NCI-H2196 treated with DMSO at 0.1 percent for 48 hours (cell line): ENCODE data around the gene F2.
"Not testable (repeated sequence)": the region's sequence is repeated elsewhere in the genome, so short reads cannot be mapped to it uniquely, and the experiment has no call there.

Experiments used
- DNase-seq: peaks from one replicate; lab custom pipeline; 2025; ENCODE audit not compliant: unreplicated experiment; lab: John Stamatoyannopoulos, UW

The F2 gene

DNA sequence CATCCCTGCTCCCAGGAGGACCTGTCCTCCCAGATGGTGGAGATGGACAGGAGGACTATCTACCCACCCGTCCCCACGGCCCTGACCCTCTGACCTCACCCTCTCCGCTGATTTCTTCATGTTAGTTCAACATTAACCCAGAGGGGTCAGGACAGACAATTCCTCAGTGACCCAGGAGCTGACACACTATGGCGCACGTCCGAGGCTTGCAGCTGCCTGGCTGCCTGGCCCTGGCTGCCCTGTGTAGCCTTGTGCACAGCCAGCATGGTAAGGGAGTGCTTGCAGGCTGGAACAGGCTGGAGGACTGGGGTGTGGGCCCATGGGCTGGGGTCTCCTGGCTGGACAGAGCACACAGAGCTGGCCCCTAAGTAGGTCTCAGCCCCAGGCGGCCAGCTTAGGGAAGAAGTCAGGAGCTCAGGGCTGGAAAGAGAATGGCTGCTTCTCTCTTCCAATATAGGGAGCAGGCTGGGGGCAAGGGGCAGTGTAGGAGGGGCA, at the start of gene F2:
Gene F2, plus strand, starts transcription at position 166 of the 495 bp plus-strand sequence. Its CDS starts 23 bp downstream, at position 189.
- no peak for DNase-seq

DNA sequence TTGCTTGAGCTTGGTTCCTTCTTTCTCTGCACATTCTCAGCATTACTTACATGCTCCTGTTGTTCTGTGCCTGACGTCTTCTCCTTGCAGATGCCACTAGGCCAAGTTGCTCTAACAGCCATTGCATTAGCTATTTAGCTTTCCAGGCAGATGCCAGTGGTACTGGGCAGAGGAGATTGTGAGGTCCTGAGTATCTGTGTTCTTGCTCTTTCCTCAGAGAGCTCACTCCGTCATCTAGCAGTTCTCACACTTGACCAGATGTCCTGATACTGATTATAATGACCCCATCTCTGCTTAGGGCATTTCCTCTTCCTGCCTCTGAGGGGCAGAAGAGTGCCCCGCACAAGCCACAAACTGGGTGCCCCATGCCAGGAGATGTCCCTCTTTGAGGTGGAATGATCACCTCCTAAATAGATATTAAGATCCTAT, 49.3 kb upstream of the F2 start:
- DNase-seq: no peak

DNA sequence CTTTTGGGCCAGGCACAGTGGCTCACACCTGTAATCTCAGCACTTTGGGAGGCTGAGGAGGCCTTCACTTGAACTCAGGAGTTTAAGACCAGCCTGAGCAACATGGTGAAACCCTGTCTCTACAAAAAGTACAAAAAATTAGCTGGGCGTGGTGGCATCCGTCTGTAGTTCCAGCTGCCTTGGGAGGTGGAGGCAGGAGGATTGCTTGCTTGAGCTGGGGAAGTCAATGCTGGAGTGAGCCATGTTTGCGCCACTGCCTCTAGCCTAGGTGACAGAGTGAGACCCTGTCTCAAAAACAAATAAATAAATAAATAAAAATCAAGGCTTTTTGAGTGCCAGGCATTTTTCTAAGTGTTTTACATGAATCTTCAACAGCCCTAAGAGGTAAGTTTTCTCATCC, 48.5 kb upstream of the F2 start:
- not testable (repeated sequence) for DNase-seq

DNA sequence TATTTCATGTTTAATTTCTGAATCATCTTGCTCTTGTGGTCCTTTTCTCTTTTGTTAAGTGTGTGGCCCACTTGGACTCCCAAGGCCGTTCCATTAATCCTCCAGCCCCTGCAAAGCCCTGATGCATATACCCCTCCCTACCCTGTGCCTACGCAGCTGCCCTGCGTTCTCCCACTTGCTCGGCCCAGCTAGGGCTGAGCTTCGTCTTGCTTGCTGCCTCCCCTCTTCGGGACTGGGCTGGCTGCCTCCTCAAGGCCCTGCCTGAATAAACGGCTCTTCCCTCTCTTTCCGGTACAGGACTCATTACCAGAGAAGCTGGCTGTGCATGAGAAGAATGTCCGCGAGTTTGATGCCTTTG, 47.1 kb upstream of the F2 start:
- DNase-seq: no peak

DNA sequence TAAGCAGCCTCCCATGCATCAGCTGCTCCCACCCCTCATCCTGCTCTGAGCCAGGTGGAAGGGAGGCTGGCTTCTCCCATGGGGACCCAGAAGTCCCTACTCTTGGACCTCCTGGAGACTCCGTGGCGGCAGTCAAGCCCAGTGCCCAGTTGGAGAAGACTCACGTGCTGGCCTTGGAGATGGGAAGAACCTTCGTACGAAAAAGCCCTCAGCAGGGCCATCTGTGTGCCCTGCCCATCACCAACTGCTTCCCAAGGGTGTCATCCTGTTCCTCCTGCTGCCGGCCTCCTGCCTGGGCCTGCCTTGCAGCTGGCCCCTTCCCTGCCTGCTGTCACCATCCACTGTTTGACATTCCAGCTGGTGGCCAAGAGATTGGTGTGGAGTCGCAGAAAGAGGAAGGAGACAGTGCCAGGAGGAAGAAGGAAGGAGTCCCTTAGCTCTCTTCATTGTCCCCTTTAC, 46.6 kb upstream of the F2 start:
- no peak for DNase-seq

DNA sequence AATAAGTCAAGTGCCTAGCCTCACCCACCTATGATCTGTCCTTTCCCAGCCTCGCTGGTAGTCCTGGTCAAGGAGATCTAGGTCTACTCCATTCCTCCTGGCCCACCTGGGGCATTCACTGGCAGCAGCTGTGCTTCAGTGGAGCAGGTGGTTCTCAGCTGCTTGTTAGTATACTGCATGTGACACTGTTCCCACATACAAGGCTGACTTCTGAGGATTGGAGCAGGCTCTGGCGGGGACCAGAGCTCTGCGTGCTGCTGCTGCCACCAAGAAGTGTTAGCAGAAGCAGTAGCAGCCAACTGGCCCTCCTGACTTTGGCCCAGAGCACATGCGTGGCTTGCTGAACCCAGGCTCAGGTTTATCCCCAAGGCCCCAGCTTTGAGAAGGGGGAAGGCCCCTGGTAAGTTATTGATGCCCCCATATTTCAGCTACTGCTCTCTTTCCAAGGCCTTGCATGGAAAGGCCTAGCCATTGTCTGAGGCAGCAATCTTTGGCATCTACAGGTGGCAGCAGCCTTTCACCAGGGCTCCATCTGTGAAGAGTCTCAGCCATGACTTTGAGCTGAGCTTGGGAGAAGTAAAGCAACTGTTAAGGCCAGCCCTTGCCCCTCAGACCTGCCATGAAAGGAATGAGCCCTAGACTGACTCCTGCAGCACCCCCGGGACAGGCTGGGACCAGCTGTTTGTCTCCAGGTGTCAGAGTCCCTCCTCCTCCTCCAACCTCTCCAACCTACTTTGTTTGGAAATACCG, 45.1 kb upstream of the F2 start:
- no peak for DNase-seq

DNA sequence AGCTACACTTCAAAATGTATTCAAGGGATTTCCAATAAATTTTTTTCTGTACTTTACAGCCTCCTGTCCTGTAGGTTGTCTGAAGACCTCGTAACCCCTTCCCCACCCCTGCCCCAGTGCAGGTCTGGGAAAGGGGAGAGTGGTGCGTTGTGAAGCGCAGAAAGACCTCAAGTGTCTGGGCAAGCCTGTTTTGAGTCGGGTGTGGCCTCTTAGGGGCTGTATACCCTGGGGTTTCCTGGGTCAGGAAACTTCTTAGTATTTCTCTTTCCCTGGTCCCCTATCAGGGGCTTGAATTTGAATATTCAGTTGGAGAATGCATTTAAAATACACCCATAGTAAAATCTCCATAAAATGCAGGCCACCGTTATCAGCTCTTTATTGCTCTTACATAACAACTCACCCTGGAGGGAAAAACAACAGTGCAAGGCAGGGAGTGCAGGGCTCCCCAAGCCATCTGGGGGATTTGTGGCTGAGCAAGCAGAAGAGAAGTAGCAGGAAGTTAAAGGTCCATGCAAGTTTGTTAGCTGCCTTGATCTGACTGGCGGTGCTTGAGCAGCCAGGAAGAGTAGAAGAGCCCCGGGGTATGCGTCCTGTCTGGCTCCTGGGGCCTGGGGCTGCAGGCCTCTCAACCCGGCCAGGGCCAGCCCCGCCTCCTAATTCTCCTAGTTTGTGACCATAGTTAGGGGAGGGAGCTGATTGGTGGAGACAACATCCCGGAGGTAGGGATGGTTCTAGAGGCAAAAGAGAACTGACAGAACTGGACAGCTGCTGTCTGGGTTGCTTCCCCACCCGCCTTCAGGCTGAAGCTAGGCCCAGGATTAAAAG, 44.3 kb upstream of the F2 start:
- DNase-seq: no peak

DNA sequence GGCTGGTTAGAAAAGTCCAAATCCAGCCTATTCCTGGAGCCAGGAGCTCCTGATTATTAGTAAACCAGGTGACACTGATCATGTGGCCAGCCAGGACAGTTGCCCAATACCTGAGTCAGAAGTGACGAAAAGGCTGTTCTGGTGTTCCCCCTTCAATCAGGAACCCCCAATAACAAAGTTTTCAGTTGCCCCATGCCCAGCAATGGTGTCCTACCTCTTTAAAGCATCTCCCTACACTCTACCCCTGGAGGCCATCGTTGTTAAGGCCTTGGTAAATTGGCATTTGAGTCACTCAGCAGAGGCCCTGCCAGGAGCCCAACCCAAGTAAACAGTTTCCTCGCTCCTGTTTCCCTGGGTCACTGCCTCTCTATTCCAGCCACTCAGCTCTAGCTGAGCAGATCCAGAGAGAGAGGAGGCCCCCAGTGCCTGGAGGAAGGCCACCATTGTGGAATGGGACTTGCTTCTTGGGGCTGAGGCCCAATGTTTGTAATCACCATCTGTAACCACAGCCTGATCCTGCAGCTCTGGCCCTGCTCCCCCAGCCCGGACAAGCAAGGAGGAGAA, 43.6 kb upstream of the F2 start:
- no peak for DNase-seq

DNA sequence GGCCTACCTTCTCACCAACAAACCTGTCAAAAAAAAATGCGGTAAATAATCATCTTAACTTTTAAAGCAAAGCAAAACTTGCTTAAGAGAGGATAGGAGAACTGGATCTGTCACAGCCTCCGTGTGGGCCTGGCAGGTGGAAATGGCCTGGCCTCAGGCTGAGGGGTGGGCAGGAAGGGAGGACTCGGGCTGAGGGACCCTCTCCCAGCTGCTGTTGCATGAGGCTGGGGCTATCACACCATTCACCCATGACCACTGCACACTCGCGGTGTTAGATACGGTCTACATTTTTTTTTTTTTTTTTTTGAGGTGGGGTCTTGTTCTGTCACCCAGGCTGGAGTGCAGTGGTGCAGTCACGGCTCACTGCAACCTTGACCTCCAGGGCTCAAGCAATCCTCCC, 43.1 kb upstream of the F2 start:
- no peak for DNase-seq

DNA sequence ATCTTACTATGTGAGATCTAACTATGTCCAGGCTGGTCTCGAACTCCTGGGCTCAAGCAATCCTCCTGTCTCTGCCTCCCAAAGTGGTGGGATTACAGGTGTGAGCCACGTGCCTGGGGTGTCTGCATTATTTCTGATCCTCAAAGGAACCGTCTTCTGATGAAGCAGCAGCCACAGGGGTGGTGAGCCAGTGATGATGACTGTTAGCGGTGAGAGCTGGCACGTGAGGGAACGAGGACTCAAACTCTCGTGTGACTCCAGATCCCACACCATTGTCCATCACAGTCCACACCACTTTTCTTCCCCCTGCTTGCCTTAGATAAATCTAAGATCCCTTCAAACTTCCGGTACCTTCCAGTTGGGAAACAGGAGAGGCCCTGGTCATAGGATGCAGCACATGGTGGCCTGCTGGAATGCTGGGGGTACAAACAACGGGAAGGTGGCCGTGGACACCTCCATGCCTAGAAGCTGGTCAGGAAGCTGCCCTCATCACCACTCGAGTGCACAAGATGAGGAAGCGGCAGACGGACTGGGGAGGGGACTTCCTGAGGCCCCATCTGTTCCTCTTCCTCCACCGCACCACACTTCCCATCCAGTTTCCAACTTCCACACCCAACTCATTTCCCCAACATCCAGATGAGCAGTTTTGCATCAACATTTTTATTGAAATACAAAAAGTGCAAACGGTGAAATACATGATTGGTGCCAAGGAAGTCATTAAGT, 42.4 kb upstream of the F2 start:
- no peak for DNase-seq

DNA sequence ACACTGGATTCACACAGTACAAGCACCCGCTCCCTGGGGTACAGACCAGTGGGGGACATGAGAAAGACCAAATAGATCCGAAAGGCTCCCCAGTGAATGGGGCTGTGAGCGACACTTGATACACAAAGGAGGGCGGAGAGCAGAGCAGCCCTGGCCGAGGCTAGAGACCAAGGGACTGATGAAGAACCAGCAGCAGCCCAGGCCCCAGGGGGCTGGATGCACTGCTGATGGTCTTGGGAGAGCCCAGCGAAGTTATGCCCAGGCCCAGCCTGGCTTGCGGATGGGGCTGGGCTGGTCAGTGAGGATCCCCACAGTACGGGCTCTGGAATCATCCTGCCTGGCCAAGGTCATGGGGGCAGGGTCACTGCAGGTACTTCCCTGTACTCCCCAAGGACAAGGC, 41.8 kb upstream of the F2 start:
- no peak for DNase-seq

DNA sequence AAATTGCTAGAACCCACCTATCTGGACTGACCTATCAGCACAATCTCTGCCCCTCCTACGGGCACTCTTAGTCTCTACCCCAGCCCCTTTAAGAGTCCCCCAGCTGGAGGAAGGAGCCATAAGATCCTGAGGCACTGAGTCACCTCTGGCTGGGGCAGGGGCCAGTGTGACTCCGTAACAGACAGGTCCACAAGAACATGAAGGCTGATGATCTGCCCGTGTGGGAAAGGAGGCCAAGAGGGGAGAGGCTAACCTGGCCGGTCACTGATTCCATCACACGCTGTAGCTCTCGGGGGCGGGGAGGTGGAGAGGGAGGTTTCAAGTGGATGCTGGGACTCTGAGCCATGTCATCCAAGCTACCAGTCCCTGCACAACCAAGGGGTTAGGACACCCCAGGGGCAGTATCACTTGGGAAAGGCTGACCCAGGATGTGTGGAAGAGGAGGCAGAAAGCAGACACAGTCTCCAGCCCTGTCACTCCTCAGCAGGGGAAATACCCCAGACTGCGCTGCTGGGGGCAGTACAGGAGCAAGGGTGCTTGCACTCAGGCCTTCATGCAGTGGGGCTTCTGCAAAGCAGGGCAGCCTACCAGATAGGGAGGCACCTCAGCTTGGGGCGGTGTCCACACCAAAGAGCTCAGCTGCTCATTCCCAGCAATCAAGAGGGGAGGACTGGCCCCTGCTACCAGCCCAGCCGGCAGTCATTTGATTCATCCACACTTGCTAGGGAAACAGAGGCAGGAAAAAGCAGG, 40.8 kb upstream of the F2 start:
- DNase-seq: no peak

DNA sequence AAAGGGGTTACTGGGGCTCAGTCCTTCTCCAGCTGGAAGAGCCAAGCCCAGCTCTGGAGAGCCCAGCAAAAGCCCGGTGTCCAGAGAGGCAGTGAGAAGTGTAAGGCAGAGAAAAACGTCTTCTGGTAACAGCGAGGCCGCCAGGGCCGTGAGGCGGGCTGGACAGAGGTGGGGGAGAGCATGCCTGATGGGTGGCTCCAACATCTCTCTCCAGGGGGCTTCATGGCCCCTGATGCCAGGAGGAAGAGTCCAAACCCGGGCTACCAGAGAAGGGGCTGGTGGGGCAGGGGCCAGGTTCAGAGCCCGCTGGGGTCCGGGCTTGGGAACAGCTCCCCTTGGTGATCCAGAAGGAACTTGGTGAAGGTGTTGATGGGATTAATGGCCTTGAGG, 40.3 kb upstream of the F2 start:
- DNase-seq: no peak

DNA sequence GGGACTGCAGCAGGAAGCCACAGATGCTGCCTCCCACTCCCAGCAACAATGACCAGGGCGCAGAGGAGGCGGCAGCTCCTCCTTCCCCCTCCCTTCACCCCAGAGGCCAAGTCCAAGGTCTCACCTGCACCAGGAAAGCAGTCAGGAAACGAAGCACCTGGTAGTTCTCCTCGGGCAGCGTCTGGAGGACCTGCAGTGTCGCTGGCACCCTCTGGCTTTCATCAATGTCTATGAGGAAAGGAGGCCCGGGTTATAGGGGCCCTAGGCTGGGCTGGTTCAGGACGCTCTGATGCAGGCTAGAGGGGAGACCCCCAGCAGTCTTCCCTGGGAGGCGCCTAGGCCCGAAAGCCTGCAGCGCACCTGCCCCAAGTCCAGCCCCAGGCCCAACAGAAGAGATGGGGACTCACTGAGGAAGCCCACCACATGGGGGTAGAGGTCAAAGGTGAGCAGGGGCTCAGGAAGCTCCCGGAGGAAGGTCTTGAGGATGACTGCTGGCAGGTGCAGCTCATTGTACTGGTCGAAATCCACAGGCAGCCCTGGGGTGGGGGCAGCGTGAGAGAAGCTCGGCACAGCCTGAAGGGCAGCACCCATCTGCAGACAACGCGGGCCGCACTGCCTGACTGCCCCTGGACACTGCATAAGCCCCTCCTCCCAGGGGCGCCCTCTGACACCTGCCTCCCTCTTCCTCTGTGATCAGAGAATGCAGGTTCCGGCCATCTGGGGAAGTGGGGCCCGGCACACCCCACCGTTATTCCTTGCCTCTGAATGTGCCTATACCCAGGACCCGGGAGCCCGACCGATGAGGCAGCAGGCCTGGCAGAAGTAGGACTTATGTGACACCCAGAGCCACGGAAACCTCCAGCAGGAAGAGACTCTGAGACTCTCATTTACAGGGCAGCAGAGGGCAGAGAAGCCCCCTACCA, 39.5 kb upstream of the F2 start:
- DNase-seq: no peak

DNA sequence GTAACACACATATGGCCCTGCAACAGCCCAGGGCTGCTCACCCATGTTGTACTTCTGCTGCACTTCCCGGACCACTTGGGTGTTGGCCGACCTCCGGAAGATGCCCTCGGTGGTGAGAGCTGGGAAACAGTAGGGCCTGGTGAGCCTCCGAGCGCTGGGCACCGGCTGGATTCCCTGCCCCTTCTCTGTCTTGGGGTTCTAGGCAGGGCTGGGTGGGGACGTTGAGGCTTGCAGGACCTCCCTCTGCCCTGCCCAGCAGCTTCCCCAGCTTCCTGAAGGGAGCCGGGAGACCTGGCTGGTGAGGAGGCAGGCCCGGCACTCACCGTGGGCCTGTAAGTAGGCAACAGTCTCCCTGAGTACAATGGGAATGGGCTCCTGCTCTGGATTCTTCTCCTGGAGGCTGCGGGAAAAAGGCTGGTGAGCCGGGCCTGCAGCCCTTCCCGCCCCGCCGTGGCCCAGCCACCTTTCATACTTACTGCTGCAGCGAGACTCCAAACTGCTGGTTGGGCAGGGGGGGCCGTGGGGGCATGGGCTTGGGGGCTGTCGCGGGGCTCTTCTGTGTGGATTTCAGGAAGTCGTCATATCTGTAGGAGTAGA, 38.8 kb upstream of the F2 start:
- no peak for DNase-seq

DNA sequence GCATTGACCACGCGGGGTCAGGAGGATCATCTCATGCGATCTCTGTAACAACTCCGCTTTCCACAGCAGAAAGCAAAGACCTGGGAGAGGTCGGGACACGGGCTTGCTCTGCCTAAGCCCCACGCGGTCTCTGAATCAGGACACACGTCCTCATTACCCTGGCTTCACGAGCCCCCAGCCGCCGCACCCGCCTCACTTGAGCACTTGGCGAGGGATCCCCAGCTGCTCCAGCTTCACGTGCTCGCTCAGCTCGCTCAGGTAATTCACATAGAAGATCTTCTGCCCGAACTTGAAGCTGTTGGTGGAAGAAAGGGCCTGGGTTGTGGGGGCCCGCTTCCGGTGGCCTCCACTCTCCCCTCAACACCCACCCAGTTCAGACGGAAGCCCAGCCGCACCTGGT, 38.2 kb upstream of the F2 start:
- no peak for DNase-seq

DNA sequence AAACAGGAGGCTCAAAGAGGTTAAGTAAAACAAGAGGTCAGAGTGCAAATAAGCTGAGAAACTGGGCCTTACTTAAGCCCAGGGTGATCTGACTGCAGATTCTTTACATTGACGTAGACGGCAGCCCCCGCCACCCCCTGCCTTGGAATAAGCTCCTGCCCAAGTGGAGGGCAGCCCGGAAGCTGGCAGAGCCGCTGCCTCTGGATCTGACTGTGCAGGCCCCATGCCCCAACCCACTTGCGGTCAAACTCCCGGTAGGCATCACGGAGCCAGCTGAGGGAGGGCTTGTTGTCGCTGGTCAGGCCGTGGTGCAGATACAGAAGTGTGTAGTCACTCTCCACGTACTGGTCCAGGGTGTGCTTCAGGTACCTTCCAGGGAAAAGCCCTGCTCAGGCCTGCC, 37.2 kb upstream of the F2 start:
- DNase-seq: no peak

DNA sequence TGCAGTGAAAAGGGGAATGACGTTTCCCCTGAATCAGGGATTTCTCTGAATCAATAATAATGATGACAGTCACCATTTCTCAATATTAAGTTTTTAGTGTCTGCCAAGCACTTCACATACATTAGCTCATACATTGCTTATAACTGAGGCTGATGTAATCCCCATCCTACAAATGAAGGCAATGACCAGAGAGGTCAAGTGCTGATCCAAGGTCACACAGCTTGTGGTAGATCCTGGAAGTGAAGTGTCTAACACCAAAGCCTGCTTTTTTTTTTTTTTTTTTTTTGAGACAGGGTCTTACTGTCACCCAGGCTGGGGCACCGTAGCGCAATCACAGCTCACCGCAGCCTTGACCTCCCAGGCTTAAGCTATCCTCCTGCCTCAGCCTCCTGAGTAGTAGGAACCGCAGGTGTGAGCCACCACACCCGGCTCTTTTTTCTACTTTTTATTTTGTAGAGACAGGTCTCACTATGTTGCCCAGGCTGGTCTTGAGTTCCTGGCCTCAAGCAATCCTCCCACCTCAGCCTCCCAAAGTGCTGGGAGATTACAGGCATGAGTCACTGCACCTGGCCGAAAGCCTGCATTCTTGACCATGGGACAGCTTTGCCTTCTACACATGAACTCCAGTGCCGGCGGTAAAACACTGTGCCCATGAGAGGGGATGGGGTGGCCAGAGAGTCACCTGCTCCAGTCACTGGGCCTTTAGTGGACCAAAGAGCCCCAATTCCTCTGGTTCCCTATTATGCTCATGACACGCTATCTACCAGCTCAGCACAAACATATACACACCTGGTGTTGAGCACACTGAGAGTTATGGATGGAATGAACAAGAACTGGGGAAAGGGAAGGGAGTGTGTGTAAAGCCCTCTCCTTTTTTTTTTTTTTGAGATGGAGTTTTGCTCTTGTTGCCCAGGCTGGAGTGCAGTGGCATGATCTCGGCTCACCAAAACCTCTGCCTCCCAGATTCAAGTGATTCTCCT, 36.0 kb upstream of the F2 start:
- no peak for DNase-seq
